HCT116 (cell line): Measurements from ENCODE around the gene THOP1.

Experiments
- CBX3 ChIP-seq: IDR thresholded peaks from 2 replicates; pipeline ENCODE4 v1.6.1; 2012; ENCODE audit warnings: low read depth
- CEBPB ChIP-seq: IDR thresholded peaks from 2 replicates; pipeline ENCODE4 v1.6.1; 2012; ENCODE audit warnings: low read depth
- EGR1 ChIP-seq: IDR thresholded peaks from 2 replicates; pipeline ENCODE4 v1.6.1; 2012; ENCODE audit warnings: low read depth
- ELF1 ChIP-seq: IDR thresholded peaks from 2 replicates; pipeline ENCODE4 v1.6.1; 2012; ENCODE audit warnings: low read depth, borderline replicate concordance
- EZH2 ChIP-seq: fragments of 200-600 bp; sonication (generic); IDR thresholded peaks from 2 replicates; pipeline ENCODE4 v1.6.1; 2017; ENCODE audit warnings: antibody characterized with exemption, mixed run types
- EZH2phosphoT487 ChIP-seq: fragments of 200-600 bp; IDR thresholded peaks from 2 replicates; pipeline ENCODE4 v1.6.1; 2018; ENCODE audit warnings: antibody characterized with exemption, borderline replicate concordance
- POLR2AphosphoS5 ChIP-seq: IDR thresholded peaks from 2 replicates; pipeline ENCODE4 v1.6.1; 2011; ENCODE audit warnings: mild to moderate bottlenecking, low read depth, low read length, moderate library complexity
- SRF ChIP-seq: IDR thresholded peaks from 2 replicates; pipeline ENCODE4 v1.6.1; 2012; ENCODE audit warnings: low read depth
- YY1 ChIP-seq: IDR thresholded peaks from 2 replicates; pipeline ENCODE4 v1.6.1; 2011; ENCODE audit warnings: low read length, low read depth, moderate library complexity, mild to moderate bottlenecking; ENCODE audit not compliant: insufficient replicate concordance; ENCODE audit errors: extremely low read depth
- ZNF274 ChIP-seq: fragments of 200-500 bp; sonication (Bioruptor generic); IDR thresholded peaks from 2 replicates; pipeline ENCODE4 v1.6.1; 2014; ENCODE audit warnings: mild to moderate bottlenecking, low read depth, low read length, inconsistent platforms
- TF ChIP-seq, protein P1 (sequence below): IDR thresholded peaks from 2 replicates; pipeline ENCODE4 v1.6.1; 2012; ENCODE audit warnings: low read depth
- TF ChIP-seq, protein P2 (sequence below), 3 experiments: fragments of 200-600 bp in 1 of 3; sonication (generic) in 1 of 3; IDR thresholded peaks in 2 of 3; conservative IDR thresholded peaks in 1 of 3; 2 replicates each; pipeline ENCODE4 v1.5.1; 2012 to 2017; ENCODE audit warnings: low read depth in 2 of 3, low read length in 2 of 3, antibody characterized with exemption in 1 of 3, borderline replicate concordance in 1 of 3, control low read depth in 1 of 3, mild to moderate bottlenecking in 1 of 3, mixed read lengths in 1 of 3, mixed run types in 1 of 3, moderate library complexity in 1 of 3; ENCODE audit not compliant: insufficient read depth in 1 of 3
- TF ChIP-seq, protein P3 (sequence below): IDR thresholded peaks from 2 replicates; pipeline ENCODE4 v1.6.1; 2012

DNA sequence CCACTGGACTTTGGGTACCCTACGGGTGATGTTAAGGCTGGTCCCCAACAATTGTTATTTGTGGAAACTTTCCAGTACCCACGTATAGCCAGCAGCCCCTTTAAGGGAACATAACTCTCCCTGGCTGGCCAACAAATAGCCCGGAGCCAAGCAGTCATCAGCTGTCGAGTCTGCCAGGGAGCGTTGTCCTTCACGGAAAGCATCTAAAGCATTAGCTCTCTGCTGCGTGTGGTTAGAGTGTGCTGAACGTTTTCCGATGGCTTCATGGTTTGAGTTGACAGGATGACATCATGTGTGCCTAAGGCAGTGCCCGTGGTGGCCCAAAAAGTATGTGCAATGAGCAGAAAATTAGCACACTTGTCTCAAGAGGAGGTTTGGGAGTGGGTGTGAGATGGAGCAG lies 78.5 kb downstream of the THOP1 start:
- TF ChIP-seq EZH2 (no peak), CEBPB (no peak), CBX3 (no peak), EGR1 (no peak), SRF (no peak), EZH2phosphoT487 (no peak), ZNF274 (no peak), ELF1 (no peak), POLR2AphosphoS5 (no peak), YY1 (no peak)
- TF ChIP-seq, protein P1, sequence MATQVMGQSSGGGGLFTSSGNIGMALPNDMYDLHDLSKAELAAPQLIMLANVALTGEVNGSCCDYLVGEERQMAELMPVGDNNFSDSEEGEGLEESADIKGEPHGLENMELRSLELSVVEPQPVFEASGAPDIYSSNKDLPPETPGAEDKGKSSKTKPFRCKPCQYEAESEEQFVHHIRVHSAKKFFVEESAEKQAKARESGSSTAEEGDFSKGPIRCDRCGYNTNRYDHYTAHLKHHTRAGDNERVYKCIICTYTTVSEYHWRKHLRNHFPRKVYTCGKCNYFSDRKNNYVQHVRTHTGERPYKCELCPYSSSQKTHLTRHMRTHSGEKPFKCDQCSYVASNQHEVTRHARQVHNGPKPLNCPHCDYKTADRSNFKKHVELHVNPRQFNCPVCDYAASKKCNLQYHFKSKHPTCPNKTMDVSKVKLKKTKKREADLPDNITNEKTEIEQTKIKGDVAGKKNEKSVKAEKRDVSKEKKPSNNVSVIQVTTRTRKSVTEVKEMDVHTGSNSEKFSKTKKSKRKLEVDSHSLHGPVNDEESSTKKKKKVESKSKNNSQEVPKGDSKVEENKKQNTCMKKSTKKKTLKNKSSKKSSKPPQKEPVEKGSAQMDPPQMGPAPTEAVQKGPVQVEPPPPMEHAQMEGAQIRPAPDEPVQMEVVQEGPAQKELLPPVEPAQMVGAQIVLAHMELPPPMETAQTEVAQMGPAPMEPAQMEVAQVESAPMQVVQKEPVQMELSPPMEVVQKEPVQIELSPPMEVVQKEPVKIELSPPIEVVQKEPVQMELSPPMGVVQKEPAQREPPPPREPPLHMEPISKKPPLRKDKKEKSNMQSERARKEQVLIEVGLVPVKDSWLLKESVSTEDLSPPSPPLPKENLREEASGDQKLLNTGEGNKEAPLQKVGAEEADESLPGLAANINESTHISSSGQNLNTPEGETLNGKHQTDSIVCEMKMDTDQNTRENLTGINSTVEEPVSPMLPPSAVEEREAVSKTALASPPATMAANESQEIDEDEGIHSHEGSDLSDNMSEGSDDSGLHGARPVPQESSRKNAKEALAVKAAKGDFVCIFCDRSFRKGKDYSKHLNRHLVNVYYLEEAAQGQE: no peak
- TF ChIP-seq, protein P2, sequence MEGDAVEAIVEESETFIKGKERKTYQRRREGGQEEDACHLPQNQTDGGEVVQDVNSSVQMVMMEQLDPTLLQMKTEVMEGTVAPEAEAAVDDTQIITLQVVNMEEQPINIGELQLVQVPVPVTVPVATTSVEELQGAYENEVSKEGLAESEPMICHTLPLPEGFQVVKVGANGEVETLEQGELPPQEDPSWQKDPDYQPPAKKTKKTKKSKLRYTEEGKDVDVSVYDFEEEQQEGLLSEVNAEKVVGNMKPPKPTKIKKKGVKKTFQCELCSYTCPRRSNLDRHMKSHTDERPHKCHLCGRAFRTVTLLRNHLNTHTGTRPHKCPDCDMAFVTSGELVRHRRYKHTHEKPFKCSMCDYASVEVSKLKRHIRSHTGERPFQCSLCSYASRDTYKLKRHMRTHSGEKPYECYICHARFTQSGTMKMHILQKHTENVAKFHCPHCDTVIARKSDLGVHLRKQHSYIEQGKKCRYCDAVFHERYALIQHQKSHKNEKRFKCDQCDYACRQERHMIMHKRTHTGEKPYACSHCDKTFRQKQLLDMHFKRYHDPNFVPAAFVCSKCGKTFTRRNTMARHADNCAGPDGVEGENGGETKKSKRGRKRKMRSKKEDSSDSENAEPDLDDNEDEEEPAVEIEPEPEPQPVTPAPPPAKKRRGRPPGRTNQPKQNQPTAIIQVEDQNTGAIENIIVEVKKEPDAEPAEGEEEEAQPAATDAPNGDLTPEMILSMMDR (IDR thresholded peaks at IDR 0.05 in 2 of 3, conservative IDR thresholded peaks at IDR 0.05 in 1 of 3; ENCODE audit: borderline replicate concordance in 1 of 3, insufficient read depth in 1 of 3, low read depth in 2 of 3, low read length in 2 of 3): no peak
- TF ChIP-seq, protein P3, sequence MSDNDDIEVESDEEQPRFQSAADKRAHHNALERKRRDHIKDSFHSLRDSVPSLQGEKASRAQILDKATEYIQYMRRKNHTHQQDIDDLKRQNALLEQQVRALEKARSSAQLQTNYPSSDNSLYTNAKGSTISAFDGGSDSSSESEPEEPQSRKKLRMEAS: no peak
